ENCODE measurements around the gene FECH. TPM values are rescaled to one million over a fixed set of nuclear protein-coding genes. Genes with fewer than 3 reads are reported as not detected.

Gene FECH
- total and polyA plus RNA-seq, 2 of the 4 experiments (the other 2 are of a cell fraction): 32.3 to 52.2 TPM

DNA sequence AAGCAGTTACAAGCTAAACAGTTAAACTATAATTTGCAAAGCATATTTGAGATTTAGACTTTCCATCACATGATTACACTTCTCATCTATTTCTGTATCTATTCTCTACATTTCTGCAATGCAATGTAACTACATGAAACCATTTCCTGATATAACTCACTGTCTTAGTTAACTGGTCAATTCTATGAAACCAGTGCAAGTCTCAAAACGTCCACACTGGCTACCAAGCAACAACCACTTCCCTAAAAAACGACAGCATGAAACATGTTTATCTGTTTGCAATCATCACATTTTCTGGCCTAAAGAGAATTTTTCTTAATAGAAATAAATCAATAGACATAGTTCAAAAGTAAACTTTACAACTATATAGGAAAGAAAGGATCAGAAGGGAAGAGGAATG, 17.4 kb downstream of the FECH start:
- no peak for DNase-seq
- POLR2A ChIA-PET (ENCODE audit: unreplicated experiment): no interaction called here
- no peak overlapping the region for H3K4me3 ChIP-seq (ENCODE audit: insufficient read depth, low read depth, low read length)
- no peaks in the 10 kb centered on the region for H4K20me1 ChIP-seq (ENCODE audit: insufficient read depth, low read length)
- H3K9me1 ChIP-seq (ENCODE audit: insufficient read depth, low read length): 0 out of 2 replicates have a peak, but pooled peaks cover 3% of the 10 kb centered on the region
- H2AK9ac ChIP-seq (replicated peaks; ENCODE audit: low read depth, low read length, poor library complexity): no peak overlapping the region
- H2BK15ac ChIP-seq (ENCODE audit: low read depth, low read length): no peak overlapping the region
- no peak overlapping the region for H3K23ac ChIP-seq (ENCODE audit: low read depth, low read length)
- WGBS, 2 experiments (ENCODE audit: extremely low coverage in 2 of 2, insufficient read length in 1 of 2): 67% methylated on average over 1 of the region's 2 CpGs; no CpG with 5 or more reads in 1 of the 2 experiments
- no peak overlapping the region for H3K4ac ChIP-seq (ENCODE audit: low read depth, low read length)
- intact Hi-C loops (cut with micrococcal nuclease) (no loop called here), in situ Hi-C loops (cut with MboI; ENCODE audit: low sequenced_read_pairs) (no loop called here), dilution Hi-C loops (cut with HindIII; ENCODE audit: low sequenced_read_pairs, unreplicated experiment) (no loop called here)
- H3K14ac ChIP-seq (replicated peaks; ENCODE audit: low read depth, low read length): no peak overlapping the region
- no peaks in the 10 kb centered on the region; the same call in 1 of the 2 replicates for H3K4me1 ChIP-seq (ENCODE audit: control insufficient read depth, insufficient read depth, low read length)
- CTCF ChIA-PET: no interaction called here
- H4K5ac ChIP-seq (ENCODE audit: low read depth, low read length): no peak overlapping the region
- TF ChIP-seq RCOR1 (IDR thresholded peaks at IDR 0.05; ENCODE audit: insufficient replicate concordance, low read length) (no peak), RFX5 (IDR thresholded peaks at IDR 0.05; ENCODE audit: low read depth, low read length) (no peak), MXI1 (IDR thresholded peaks at IDR 0.05; ENCODE audit: borderline replicate concordance, low read depth, low read length) (no peak), NFE2L2 (IDR thresholded peaks at IDR 0.05; ENCODE audit: low read depth, low read length) (no peak), BHLHE40 (IDR thresholded peaks at IDR 0.05; ENCODE audit: low read depth, low read length) (no peak), CEBPB (IDR thresholded peaks at IDR 0.05; ENCODE audit: low read depth, low read length) (no peak), RAD21 (IDR thresholded peaks at IDR 0.05; ENCODE audit: low read length) (no peak), FOS (IDR thresholded peaks at IDR 0.05; ENCODE audit: low read depth, low read length) (no peak), CTCF (conservative IDR thresholded peaks at IDR 0.05; ENCODE audit: low read depth, low read length) (no peak), SMC3 (IDR thresholded peaks at IDR 0.05; ENCODE audit: low read depth, low read length) (no peak), USF2 (IDR thresholded peaks at IDR 0.05; ENCODE audit: low read depth, low read length) (no peak), POLR2A (IDR thresholded peaks at IDR 0.05; ENCODE audit: low read depth, low read length) (no peak), MAFK (IDR thresholded peaks at IDR 0.05; ENCODE audit: low read depth, low read length) (no peak), CHD1 (IDR thresholded peaks at IDR 0.05; ENCODE audit: low read depth, low read length) (no peak), MAZ (IDR thresholded peaks at IDR 0.05; ENCODE audit: borderline replicate concordance, low read depth, low read length) (no peak)
- TF ChIP-seq, protein P1, sequence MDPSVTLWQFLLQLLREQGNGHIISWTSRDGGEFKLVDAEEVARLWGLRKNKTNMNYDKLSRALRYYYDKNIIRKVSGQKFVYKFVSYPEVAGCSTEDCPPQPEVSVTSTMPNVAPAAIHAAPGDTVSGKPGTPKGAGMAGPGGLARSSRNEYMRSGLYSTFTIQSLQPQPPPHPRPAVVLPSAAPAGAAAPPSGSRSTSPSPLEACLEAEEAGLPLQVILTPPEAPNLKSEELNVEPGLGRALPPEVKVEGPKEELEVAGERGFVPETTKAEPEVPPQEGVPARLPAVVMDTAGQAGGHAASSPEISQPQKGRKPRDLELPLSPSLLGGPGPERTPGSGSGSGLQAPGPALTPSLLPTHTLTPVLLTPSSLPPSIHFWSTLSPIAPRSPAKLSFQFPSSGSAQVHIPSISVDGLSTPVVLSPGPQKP (IDR thresholded peaks at IDR 0.05; ENCODE audit: borderline replicate concordance, low read depth, low read length): no peak
- H3K36me3 ChIP-seq (ENCODE audit: control insufficient read depth, insufficient read depth, low read length): peaks cover 30% of the 10 kb centered on the region
- no peak overlapping the region for H3K27ac ChIP-seq (ENCODE audit: insufficient read depth, low read length)
- H3K79me1 ChIP-seq (ENCODE audit: low read depth in 1 of 2, low read length in 2 of 2): no peaks in the 10 kb centered on the region
- H4K91ac ChIP-seq (ENCODE audit: insufficient read depth, low read depth, low read length): no peak overlapping the region
- no peak for ATAC-seq (ENCODE audit: low read depth)
- no peak overlapping the region for H2BK5ac ChIP-seq (ENCODE audit: low read depth, low read length, poor library complexity, severe bottlenecking)
- H3K9ac ChIP-seq (ENCODE audit: low read depth, low read length): no peak overlapping the region
- H3K18ac ChIP-seq (ENCODE audit: low read depth, low read length): no peak overlapping the region
- no peak overlapping the region for H3K56ac ChIP-seq (ENCODE audit: extremely low read depth, insufficient read depth, low read length)
- no peaks in the 10 kb centered on the region for H3K27me3 ChIP-seq (ENCODE audit: control insufficient read depth, insufficient read depth, low read length)
- H2BK120ac ChIP-seq (ENCODE audit: low read depth, low read length): no peak overlapping the region
- no TSS peak for BruUV-seq (replicated peaks)
- no peak overlapping the region for H2BK20ac ChIP-seq (ENCODE audit: low read depth, low read length)
- H4K8ac ChIP-seq (ENCODE audit: low read depth in 2 of 2, low read length in 2 of 2): no peak overlapping the region
- H3K9me3 ChIP-seq (ENCODE audit: control insufficient read depth, insufficient read depth, low read length): no peaks in the 10 kb centered on the region
- no peak overlapping the region for H3K4me2 ChIP-seq (ENCODE audit: low read depth, low read length)
- no peak overlapping the region for H2AFZ ChIP-seq (replicated peaks; ENCODE audit: low read length, poor library complexity)
- no peak overlapping the region for H2AK5ac ChIP-seq (ENCODE audit: low read depth, low read length)
